CD14-positive monocyte (primary cell): ENCODE measurements around the gene XDH. TPM values are rescaled to one million over a fixed set of nuclear protein-coding genes. Genes with fewer than 3 reads are reported as not detected.

Source experiments
- DNase-seq, 3 donors: peaks; one replicate each; pipeline ENCODE4 v3.0.0-alpha.2; 2011 to 2022
- H2AFZ ChIP-seq: 2 replicates; pipeline ENCODE4 v1.6.0; 2012; ENCODE audit warnings: mild to moderate bottlenecking, low read depth, low read length, inconsistent platforms; ENCODE audit not compliant: insufficient read depth, poor library complexity, severe bottlenecking
- H3K27ac ChIP-seq, 2 donors: 1 replicate in 1 of 2; 2 replicates in 1 of 2; pipeline ENCODE4 v1.5.1; 2012 to 2013; ENCODE audit warnings: low read length in 2 of 2, control low read depth in 1 of 2, inconsistent platforms in 1 of 2, low read depth in 1 of 2, mild to moderate bottlenecking in 1 of 2
- H3K27me3 ChIP-seq, 2 donors: one replicate each; pipeline versions ENCODE4 v1.6.0 to v1.6.1; 2011 to 2013; ENCODE audit warnings: low read length in 2 of 2; ENCODE audit not compliant: control insufficient read depth in 2 of 2, insufficient read depth in 2 of 2
- H3K36me3 ChIP-seq, 2 donors: replicated peaks in 1 of 2; 1 replicate in 1 of 2; 2 replicates in 1 of 2; pipeline versions ENCODE4 v1.5.1 to v1.6.1; 2012 to 2013; ENCODE audit warnings: low read length in 2 of 2, control low read depth in 1 of 2, inconsistent platforms in 1 of 2, mild to moderate bottlenecking in 1 of 2; ENCODE audit not compliant: insufficient read depth in 2 of 2, control insufficient read depth in 1 of 2
- H3K4me1 ChIP-seq, 2 donors: 1 replicate in 1 of 2; 2 replicates in 1 of 2; pipeline versions ENCODE4 v1.5.1 to v1.6.1; 2012 to 2013; ENCODE audit warnings: low read length in 2 of 2, control low read depth in 1 of 2, inconsistent platforms in 1 of 2, mild to moderate bottlenecking in 1 of 2, moderate library complexity in 1 of 2; ENCODE audit not compliant: insufficient read depth in 2 of 2, control insufficient read depth in 1 of 2
- H3K4me2 ChIP-seq: replicated peaks from 2 replicates; pipeline ENCODE3; 2012; ENCODE audit warnings: low read length, moderate library complexity, mild to moderate bottlenecking; ENCODE audit not compliant: poor library complexity, severe bottlenecking; ENCODE audit errors: extremely low read depth
- H3K4me3 ChIP-seq, 3 experiments: fragments of 200-600 bp in 1 of 3; sonication (generic) in 1 of 3; replicated peaks in 1 of 3; 1 replicate in 2 of 3; 2 replicates in 1 of 3; pipeline ENCODE4 v1.5.1; 2011 to 2013; ENCODE audit warnings: low read length in 3 of 3, mild to moderate bottlenecking in 3 of 3, control low read depth in 2 of 3, low read depth in 2 of 3, inconsistent platforms in 1 of 3, moderate library complexity in 1 of 3
- H3K79me2 ChIP-seq: 2 replicates; pipeline ENCODE4 v1.6.0; 2012; ENCODE audit warnings: mild to moderate bottlenecking, control low read depth, inconsistent platforms, low read length, moderate library complexity; ENCODE audit not compliant: insufficient read depth
- H3K9ac ChIP-seq: 2 replicates; pipeline ENCODE4 v1.6.0; 2017; ENCODE audit warnings: low read length, mild to moderate bottlenecking; ENCODE audit not compliant: insufficient read depth, poor library complexity, severe bottlenecking
- H3K9me3 ChIP-seq, 2 donors: replicated peaks in 1 of 2; 1 replicate in 1 of 2; 2 replicates in 1 of 2; pipeline versions ENCODE4 v1.5.1 to v1.6.1; 2012 to 2013; ENCODE audit warnings: low read length in 2 of 2, control low read depth in 1 of 2; ENCODE audit not compliant: control insufficient read depth in 1 of 2, insufficient read depth in 1 of 2
- H4K20me1 ChIP-seq: 2 replicates; pipeline ENCODE4 v1.6.0; 2012; ENCODE audit warnings: mild to moderate bottlenecking, low read length, control low read depth, moderate library complexity; ENCODE audit not compliant: insufficient read depth
- H3K27ac Mint-ChIP-seq, 7 donors: one replicate each; pipeline ENCODE4 v1.8.0; 2020; ENCODE audit warnings: mild to moderate bottlenecking in 7 of 7, mixed read lengths in 7 of 7, moderate library complexity in 6 of 7, inconsistent platforms in 2 of 7
- H3K27me3 Mint-ChIP-seq, 3 donors: one replicate each; pipeline ENCODE4 v1.8.0; 2021 to 2022; ENCODE audit warnings: low read depth in 3 of 3, mild to moderate bottlenecking in 3 of 3, mixed read lengths in 3 of 3, moderate library complexity in 3 of 3, inconsistent platforms in 1 of 3
- H3K36me3 Mint-ChIP-seq, 2 donors: one replicate each; pipeline ENCODE4 v1.8.0; 2020; ENCODE audit warnings: mixed read lengths in 2 of 2, inconsistent platforms in 1 of 2, mild to moderate bottlenecking in 1 of 2
- H3K4me1 Mint-ChIP-seq: one replicate; pipeline ENCODE4 v1.8.0; 2020; ENCODE audit warnings: mild to moderate bottlenecking, mixed read lengths
- H3K4me3 Mint-ChIP-seq, 2 donors: one replicate each; pipeline ENCODE4 v1.8.0; 2020; ENCODE audit warnings: mild to moderate bottlenecking in 2 of 2, mixed read lengths in 2 of 2, moderate library complexity in 1 of 2
- H3K9me3 Mint-ChIP-seq, 7 donors: one replicate each; pipeline ENCODE4 v1.8.0; 2020 to 2022; ENCODE audit warnings: mixed read lengths in 7 of 7, mild to moderate bottlenecking in 6 of 7, moderate library complexity in 6 of 7, inconsistent platforms in 2 of 7
- WGBS: methylation state at CpG from one replicate; pipeline ENCODE4 v1.1.5; 2013; ENCODE audit warnings: missing lambda C conversion rate; ENCODE audit not compliant: insufficient coverage; 5-methylcytosine and 5-hydroxymethylcytosine counted together
- intact Hi-C, 2 donors: fragments of 100-400 bp; cut with micrococcal nuclease; formaldehyde crosslinking; loops; one replicate each; pipeline versions ENCODE4 v1.15.0 to v1.15.1; 2023
- polyA plus RNA-seq, 3 donors: library from polyadenylated mRNA; depleted of rRNA in 1 of 3; unstranded in 2 of 3; stranded (reverse) in 1 of 3; fragments of 300-500 nt in 2 of 3; fragments of >200 nt in 1 of 3; fragmentation: Illumina TruSeq in 2 of 3; gene quantifications; 1 replicate in 2 of 3; 2 replicates in 1 of 3; pipeline ENCODE4 v1.2.3, GENCODE V29; 2012 to 2021
- TF ChIP-seq, protein P1 (sequence below): fragments of 200-600 bp; IDR thresholded peaks from one replicate; pipeline ENCODE4 v1.8.0; 2022; ENCODE audit warnings: antibody characterized with exemption, mild to moderate bottlenecking

The XDH gene
- polyA plus RNA-seq, 3 donors, result not detected

DNA sequence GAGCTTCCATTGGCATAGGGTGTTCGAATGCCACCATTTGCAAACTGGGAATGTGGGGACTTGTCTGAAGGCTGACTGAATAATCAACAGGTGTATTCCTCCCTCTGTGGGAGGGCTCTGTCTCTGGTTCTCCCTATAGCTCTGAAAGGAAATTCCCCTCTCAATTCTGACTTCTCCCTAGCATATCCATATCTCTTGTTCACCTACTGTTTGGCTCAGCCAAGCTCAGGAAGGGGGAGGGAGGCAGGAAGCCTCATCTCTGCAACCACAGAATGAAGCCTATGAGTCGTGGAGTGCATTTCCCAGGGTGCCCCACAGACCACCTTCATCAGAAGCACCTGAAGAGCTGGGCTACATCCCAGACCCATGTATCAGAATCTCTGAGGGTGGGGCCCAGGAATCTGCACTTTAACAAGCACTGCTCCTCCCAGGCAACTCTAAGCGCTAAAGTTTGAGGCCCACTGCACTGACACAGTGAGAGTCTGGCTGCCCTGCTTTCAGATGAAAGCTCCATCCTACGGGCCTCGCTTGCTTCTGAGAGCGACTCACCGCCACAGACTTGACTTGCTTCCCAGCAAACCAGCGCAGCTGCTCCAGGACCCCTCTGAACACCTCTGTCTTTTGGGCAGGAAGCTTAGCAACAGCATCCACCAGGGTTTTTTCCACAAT is 32.0 kb downstream of the XDH start:
- no peak overlapping the region for H3K4me3 Mint-ChIP-seq
- WGBS, result 95% methylated on average over 7 of the region's 8 CpGs
- H3K4me2 ChIP-seq, result no peak overlapping the region

DNA sequence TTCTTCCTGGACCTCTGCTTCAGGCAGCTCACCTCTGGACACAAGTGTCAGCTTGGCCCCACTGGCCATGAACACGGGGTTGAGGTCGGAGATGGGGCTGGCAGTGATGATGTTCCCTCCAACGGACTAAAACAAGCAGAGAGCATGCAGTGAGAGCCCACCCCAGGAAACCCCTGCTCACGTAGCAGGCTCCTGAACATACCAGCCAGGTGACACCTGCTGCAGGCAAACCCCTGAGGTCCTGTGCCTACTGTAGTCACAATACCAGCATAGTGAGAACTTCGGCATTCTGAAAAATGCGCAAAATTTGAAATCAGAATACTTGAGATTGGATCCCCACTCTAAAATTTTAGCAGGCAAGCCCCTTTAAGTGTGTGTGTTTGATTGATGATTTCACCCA is 32.9 kb downstream of the XDH start:
- H3K36me3 Mint-ChIP-seq, result no peaks in the 10 kb centered on the region
- Histone ChIP-seq H2AFZ (no peak overlapping the region), H3K9ac (no peak overlapping the region), H3K9me3 (no peaks in the 10 kb centered on the region), H3K4me3 (no peak overlapping the region), H3K4me1 (peaks cover 42 to 52% of the 10 kb centered on the region in 2 donors), H3K79me2 (no peaks in the 10 kb centered on the region), H3K27ac (no peak overlapping the region), H3K4me2 (no peak overlapping the region), H3K36me3 (no peaks in the 10 kb centered on the region), H4K20me1 (no peaks in the 10 kb centered on the region), H3K27me3 (no peaks in the 10 kb centered on the region)
- no peak overlapping the region for H3K4me3 Mint-ChIP-seq
- intact Hi-C loops, result no loop called here
- DNase-seq, result no peak
- H3K27ac Mint-ChIP-seq, result no peak overlapping the region
- H3K4me1 Mint-ChIP-seq, result peaks cover 52% of the 10 kb centered on the region
- TF ChIP-seq, protein P1, sequence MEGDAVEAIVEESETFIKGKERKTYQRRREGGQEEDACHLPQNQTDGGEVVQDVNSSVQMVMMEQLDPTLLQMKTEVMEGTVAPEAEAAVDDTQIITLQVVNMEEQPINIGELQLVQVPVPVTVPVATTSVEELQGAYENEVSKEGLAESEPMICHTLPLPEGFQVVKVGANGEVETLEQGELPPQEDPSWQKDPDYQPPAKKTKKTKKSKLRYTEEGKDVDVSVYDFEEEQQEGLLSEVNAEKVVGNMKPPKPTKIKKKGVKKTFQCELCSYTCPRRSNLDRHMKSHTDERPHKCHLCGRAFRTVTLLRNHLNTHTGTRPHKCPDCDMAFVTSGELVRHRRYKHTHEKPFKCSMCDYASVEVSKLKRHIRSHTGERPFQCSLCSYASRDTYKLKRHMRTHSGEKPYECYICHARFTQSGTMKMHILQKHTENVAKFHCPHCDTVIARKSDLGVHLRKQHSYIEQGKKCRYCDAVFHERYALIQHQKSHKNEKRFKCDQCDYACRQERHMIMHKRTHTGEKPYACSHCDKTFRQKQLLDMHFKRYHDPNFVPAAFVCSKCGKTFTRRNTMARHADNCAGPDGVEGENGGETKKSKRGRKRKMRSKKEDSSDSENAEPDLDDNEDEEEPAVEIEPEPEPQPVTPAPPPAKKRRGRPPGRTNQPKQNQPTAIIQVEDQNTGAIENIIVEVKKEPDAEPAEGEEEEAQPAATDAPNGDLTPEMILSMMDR, result no peak
- peaks cover 0 to 6% (median 0%) of the 10 kb centered on the region in 7 donors for H3K9me3 Mint-ChIP-seq
- H3K27me3 Mint-ChIP-seq, result peaks cover 0 to 8% (median 7%) of the 10 kb centered on the region in 3 donors
- WGBS, result 96% methylated on average over 3 of the region's 6 CpGs

More for the DNA sequence above, 32.0 kb downstream of the XDH start:
- DNase-seq, result no peak
- Histone ChIP-seq H3K79me2 (no peaks in the 10 kb centered on the region), H3K27me3 (no peaks in the 10 kb centered on the region), H3K9me3 (no peaks in the 10 kb centered on the region), H3K4me3 (no peak overlapping the region), H3K4me1 (peaks cover 42 to 53% of the 10 kb centered on the region in 2 donors), H3K9ac (no peak overlapping the region), H2AFZ (no peak overlapping the region), H3K36me3 (no peaks in the 10 kb centered on the region), H3K27ac (no peak overlapping the region), H4K20me1 (no peaks in the 10 kb centered on the region)
- Mint-ChIP-seq H3K27ac (no peak overlapping the region), H3K36me3 (no peaks in the 10 kb centered on the region), H3K4me1 (peaks cover 57% of the 10 kb centered on the region), H3K27me3 (peaks cover 0 to 6% (median 5%) of the 10 kb centered on the region in 3 donors), H3K9me3 (peaks cover 0 to 6% (median 0%) of the 10 kb centered on the region in 7 donors)
- TF ChIP-seq, protein P1, result no peak
- intact Hi-C loops, result no loop called here
